Mesothelial cell of epicardium (in vitro differentiated cells): ENCODE data around the gene AQR. TPM values are rescaled to one million over a fixed set of nuclear protein-coding genes. Genes with fewer than 3 reads are reported as not detected.

Source experiments
- DNase-seq, 2 experiments: peaks; one replicate each; pipeline ENCODE4 v3.0.0; 2021; ENCODE audit warnings: low spot score in 2 of 2; ENCODE audit not compliant: unreplicated experiment in 2 of 2
- H3K27ac Mint-ChIP-seq: 2 replicates; pipeline ENCODE4 v1.8.0; 2021; ENCODE audit warnings: mixed read lengths
- H3K27me3 Mint-ChIP-seq: 2 replicates; pipeline ENCODE4 v1.8.0; 2021; ENCODE audit warnings: low read depth, mixed read lengths
- H3K36me3 Mint-ChIP-seq: 2 replicates; pipeline ENCODE4 v1.8.0; 2021; ENCODE audit warnings: mixed read lengths
- H3K4me1 Mint-ChIP-seq: 2 replicates; pipeline ENCODE4 v1.8.0; 2021; ENCODE audit warnings: mixed read lengths
- H3K4me3 Mint-ChIP-seq: 2 replicates; pipeline ENCODE4 v1.8.0; 2021; ENCODE audit warnings: mild to moderate bottlenecking, moderate library complexity, mixed read lengths
- H3K9me3 Mint-ChIP-seq: 2 replicates; pipeline ENCODE4 v1.8.0; 2021; ENCODE audit warnings: mixed read lengths
- total RNA-seq: library from RNA; stranded (reverse); gene quantifications from 3 replicates; pipeline ENCODE4 v1.2.1, GENCODE V29; 2021
- TF ChIP-seq, protein P1 (sequence below): fragments of 200-600 bp; sonication (generic); IDR thresholded peaks from one replicate; pipeline ENCODE4 v1.5.0; 2021; ENCODE audit warnings: antibody characterized with exemption; ENCODE audit not compliant: unreplicated experiment

Gene AQR
- total RNA-seq, 1 donor from 2014 or later, result 46.2 TPM

DNA sequence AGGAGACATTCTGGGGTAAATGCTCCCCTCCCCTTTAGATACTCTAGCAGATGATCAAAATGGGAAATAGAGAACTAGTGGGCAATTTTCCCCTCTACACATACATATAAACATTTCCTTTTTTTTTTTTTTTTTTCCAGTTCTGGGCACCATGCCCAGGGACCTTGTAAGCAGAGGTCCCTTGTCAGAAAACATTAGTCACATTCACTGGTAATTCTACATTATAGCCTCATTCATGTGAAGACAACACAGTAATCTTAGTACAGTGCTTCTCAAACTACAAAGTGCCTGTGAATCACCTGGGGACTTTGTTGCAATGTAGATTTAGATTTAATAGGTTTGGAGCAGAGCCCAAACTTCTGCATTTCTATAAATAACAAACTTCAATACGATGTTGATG, 114.1 kb downstream of the AQR start:
- H3K36me3 Mint-ChIP-seq, result peaks cover 30% of the 10 kb centered on the region
- no peak overlapping the region for H3K4me3 Mint-ChIP-seq
- no peaks in the 10 kb centered on the region for H3K9me3 Mint-ChIP-seq
- no peak overlapping the region for H3K27ac Mint-ChIP-seq
- H3K27me3 Mint-ChIP-seq, result no peaks in the 10 kb centered on the region
- H3K4me1 Mint-ChIP-seq, result peaks cover 14% of the 10 kb centered on the region
- TF ChIP-seq, protein P1, sequence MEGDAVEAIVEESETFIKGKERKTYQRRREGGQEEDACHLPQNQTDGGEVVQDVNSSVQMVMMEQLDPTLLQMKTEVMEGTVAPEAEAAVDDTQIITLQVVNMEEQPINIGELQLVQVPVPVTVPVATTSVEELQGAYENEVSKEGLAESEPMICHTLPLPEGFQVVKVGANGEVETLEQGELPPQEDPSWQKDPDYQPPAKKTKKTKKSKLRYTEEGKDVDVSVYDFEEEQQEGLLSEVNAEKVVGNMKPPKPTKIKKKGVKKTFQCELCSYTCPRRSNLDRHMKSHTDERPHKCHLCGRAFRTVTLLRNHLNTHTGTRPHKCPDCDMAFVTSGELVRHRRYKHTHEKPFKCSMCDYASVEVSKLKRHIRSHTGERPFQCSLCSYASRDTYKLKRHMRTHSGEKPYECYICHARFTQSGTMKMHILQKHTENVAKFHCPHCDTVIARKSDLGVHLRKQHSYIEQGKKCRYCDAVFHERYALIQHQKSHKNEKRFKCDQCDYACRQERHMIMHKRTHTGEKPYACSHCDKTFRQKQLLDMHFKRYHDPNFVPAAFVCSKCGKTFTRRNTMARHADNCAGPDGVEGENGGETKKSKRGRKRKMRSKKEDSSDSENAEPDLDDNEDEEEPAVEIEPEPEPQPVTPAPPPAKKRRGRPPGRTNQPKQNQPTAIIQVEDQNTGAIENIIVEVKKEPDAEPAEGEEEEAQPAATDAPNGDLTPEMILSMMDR, result no peak
- no peak for DNase-seq

DNA sequence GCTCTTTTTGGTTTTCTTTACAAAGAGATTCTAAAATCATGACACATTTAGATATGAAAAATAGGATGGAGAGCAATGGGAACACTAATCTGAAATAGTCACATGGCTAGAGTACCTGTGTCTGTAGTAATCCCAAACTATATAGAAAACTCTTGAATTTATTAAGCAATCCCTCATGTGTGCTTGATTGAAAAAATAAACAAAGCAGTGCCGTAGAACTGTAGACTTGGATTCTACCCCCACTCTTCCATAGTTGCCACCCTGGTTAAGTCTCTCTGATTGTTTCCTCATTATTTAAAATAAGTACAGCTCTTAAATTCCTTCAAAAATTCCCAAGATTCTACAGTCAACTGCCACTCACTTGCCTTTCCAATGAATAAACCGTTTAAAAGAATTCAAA, 115.3 kb downstream of the AQR start:
- Mint-ChIP-seq H3K9me3 (peaks cover 3% of the 10 kb centered on the region), H3K4me1 (peaks cover 14% of the 10 kb centered on the region), H3K27me3 (no peaks in the 10 kb centered on the region), H3K4me3 (no peak overlapping the region), H3K27ac (no peak overlapping the region), H3K36me3 (peaks cover 27% of the 10 kb centered on the region)
- DNase-seq, result no peak
- TF ChIP-seq, protein P1, result no peak

DNA sequence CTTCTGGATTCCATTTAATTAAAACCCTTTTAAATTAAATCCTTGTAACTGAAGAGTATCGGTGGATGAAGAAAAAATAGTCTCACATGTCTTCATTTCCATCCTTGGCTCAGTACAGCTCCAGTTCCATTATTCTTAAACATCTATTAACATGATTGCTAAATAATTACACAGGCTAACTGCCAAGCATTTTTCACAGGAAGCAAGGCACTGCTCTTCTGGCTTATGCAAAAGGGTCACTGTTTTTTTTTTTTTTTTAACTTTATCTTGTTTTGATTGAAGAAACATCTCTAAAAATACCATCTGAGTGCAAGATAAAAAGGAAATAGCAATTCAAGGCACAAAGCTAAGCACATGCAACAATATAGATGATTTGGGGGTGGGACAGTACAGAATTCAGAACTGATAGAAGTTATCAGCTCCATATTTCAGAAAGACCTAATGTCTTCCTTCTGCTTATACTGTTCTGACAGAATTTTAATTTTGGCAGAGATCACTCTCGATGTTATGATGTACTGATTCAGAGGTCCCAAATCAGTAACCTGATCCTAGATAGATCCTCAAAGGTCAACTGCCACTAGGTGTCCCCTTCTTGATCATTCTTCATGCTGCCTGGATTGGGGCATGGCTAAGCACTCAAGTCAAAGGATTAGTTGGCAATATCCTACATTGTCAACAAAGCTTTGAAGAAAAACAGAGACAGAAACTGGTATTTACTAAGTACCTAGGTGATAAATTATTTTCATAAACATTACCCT, 116.4 kb downstream of the AQR start:
- no peak for DNase-seq
- H3K36me3 Mint-ChIP-seq, result peaks cover 26% of the 10 kb centered on the region
- H3K4me1 Mint-ChIP-seq, result peaks cover 14% of the 10 kb centered on the region
- H3K9me3 Mint-ChIP-seq, result peaks cover 12% of the 10 kb centered on the region
- no peaks in the 10 kb centered on the region for H3K27me3 Mint-ChIP-seq
- H3K4me3 Mint-ChIP-seq, result no peak overlapping the region
- TF ChIP-seq, protein P1, result no peak
- no peak overlapping the region for H3K27ac Mint-ChIP-seq

DNA sequence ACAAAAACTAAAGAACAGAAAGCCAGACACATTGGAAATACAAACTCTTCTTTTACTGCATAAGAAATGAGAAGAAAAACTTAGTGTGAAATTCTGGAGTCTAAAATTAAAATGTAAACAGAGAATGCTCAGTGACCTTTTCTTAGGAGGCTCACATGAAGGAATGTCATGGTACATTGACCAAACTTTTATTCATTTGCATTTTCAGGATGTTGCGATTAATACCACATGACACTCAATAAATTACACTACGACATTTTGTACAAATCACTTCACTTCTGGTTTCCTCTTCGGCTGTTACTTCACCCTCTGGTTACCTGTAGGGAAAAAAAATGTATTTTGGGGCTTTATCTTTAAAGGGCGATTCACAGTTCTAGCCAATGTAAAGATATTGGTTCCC, 117.8 kb downstream of the AQR start:
- Mint-ChIP-seq H3K9me3 (peaks cover 19% of the 10 kb centered on the region), H3K27ac (no peak overlapping the region), H3K27me3 (no peaks in the 10 kb centered on the region), H3K4me1 (peaks cover 14% of the 10 kb centered on the region), H3K36me3 (peaks cover 25% of the 10 kb centered on the region), H3K4me3 (no peak overlapping the region)
- TF ChIP-seq, protein P1, result no peak
- DNase-seq, result no peak

DNA sequence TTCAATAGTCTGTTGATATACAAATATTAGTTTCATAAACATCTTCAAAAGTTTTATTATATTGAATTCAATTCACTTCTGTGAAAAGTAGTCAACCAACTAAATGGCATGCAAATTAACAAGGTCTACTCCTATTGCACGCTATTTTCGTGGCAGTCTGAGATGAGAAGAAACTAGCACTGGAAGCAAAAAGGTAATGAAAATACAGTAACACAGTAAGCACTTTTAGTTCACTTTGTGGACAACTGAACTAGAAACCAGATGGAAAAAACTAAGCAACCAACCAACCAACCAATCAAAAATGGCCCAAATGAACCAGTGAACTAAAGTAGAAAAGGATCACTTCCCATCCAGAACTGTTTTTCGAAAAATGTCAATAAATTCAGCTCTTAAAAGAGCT, 118.5 kb downstream of the AQR start:
- Mint-ChIP-seq H3K4me3 (no peak overlapping the region), H3K36me3 (peaks cover 23% of the 10 kb centered on the region), H3K4me1 (peaks cover 12% of the 10 kb centered on the region), H3K27ac (no peak overlapping the region), H3K27me3 (no peaks in the 10 kb centered on the region), H3K9me3 (peaks cover 19% of the 10 kb centered on the region)
- TF ChIP-seq, protein P1, result no peak
- DNase-seq, result no peak
